ENCODE results near the gene CDK17.
"Not testable (repeated sequence)": the region's sequence is repeated elsewhere in the genome, so short reads cannot be mapped to it uniquely, and the experiment has no call there.

Gene CDK17

DNA sequence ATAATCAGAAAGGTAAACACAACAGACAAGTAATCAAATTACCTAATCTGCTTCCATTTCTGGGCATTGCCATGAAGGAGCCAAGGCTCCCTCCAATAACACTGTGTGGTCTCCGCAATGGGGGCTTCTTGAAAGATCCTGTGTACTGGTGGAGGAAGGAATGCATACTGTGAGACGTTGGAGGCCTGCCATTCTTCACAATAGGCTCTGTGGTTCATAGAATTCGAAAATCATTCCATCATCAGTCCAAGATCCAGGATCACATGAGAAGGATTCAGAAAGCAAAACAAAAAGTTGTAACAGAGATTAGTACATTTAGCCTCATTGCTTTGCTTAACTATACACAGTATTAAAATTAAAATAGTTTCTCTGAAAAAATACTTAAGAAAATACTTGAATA lies 76.3 kb downstream of the CDK17 start:
- no peak for DNase-seq

GRCh38 chr12:96322720-96323119 lies 77.5 kb downstream of the CDK17 start:
- DNase-seq: no peak

DNA sequence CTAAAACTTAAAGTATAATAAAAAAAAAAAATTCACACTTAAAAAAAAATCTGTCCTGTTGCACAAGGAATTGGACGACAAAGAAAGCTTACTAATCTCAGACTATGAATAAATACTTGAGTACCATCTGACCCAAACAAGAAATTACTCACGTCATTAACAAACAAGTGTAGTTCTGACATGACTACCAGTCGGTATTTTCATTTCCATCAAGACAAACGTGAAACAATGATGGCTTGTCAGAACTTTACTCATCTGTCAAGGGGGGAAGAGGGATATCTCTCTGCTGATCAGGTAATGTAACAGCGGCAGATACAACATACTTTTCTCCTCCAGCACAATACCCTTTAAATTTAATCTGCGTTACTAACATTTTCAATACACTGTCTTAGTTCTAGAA lies 78.3 kb downstream of the CDK17 start:
- no peak for DNase-seq

DNA sequence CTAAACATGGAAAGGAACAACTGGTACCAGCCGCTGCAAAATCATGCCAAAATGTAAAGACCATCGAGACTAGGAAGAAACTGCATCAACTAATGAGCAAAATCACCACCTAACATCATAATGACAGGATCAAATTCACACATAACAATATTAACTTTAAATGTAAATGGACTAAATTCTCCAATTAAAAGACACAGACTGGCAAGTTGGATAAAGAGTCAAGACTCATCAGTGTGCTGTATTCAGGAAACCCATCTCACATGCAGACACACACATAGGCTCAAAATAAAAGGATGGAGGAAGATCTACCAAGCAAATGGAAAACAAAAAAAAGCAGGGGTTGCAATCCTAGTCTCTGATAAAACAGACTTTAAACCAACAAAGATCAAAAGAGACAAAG lies 82.4 kb downstream of the CDK17 start:
- not testable (repeated sequence) for DNase-seq

- DNase-seq: not testable (repeated sequence)
Observed at GRCh38 chr12:96315741-96316481, 84.3 kb downstream of the CDK17 start.

DNA sequence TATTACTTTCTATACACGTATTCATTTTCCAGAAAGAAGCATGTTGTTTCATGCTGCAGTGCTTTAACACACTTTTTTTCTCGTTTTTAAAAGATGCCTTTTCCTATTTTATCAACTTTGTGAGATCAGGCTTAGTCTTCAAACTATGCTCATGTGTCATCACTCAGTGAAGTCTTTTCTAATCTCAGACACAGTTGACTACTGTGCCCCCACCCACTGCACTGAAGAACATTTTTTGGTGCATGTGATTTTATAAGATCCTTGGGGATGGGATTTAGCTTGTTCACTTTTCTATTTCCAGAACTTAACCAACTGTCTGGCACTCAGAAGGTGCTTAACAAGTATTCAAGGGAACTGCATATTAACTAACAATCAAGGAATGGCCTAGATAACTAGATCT lies 85.5 kb downstream of the CDK17 start:
- peak in 8 of 56 donors; percentile 7 to 48 (median 36) for DNase-seq

GRCh38 chr12:96313606-96314005 lies 86.6 kb downstream of the CDK17 start:
- no peak for DNase-seq

DNA sequence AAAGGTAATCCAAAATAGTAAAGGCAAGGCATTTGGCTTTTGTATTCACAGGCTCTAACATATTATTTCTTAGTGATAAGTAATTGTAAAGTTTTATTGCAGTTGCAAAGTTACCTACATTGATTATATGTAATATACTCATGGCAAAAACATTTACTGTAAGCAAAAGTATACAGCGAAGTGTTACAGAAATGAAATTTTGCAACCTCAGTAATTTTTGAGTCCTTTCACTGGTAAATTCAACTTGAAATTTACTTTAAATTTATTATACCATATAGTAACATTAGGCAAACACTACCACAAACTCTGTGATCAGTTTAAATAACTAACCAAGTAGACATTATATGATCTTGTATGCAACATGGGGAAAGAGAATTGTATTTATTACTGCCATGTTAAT lies 89.0 kb downstream of the CDK17 start:
- DNase-seq: no peak

GRCh38 chr12:96310067-96310466 lies 90.2 kb downstream of the CDK17 start:
- no peak for DNase-seq

DNA sequence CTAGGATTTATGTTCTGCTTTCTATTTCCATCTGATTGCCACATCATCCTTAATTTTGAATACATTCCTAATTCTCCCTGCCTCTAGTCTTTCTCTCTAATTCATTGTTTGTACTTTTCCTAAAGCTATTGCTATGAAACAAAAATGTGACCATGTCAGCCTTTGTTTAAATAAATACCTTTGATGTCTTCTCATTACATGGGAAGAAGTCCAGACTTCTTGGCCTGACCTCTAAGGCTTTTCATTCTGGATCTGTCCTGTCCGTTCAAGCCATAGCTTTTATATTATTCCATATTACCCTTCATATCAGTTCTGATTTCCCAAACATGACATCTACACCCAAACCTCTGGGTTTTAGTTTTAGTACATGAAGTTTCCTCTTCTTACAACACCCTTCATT lies 91.4 kb downstream of the CDK17 start:
- no peak for DNase-seq

GRCh38 chr12:96305665-96306064 lies 94.6 kb downstream of the CDK17 start:
- no peak for DNase-seq

DNA sequence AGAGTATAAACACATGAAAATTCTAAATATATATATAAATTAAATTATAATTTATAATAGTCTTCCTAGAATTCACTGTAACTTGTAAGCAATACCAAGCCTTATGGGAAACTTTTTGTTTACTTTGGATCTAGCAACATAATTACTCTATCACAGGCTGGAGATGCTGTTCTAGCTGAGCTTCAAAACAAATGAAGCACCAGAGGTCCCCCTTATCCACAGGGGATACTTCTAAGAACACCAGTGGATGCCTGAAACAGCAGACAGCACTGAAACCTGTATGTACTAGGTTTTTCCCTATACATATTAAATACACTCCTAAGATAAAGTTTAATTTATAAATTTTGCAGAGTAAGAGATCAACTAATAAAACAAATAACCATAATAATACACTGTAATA lies 96.6 kb downstream of the CDK17 start:
- no peak for DNase-seq

GRCh38 chr12:96302687-96303310 lies 97.4 kb downstream of the CDK17 start:
- DNase-seq: peak in 2 of 56 donors; percentile 3 to 7

- no peak for DNase-seq
Observed at GRCh38 chr12:96301732-96302131, 98.5 kb downstream of the CDK17 start.

- DNase-seq: no peak
Observed at GRCh38 chr12:96300064-96300463, 100.2 kb downstream of the CDK17 start.

DNA sequence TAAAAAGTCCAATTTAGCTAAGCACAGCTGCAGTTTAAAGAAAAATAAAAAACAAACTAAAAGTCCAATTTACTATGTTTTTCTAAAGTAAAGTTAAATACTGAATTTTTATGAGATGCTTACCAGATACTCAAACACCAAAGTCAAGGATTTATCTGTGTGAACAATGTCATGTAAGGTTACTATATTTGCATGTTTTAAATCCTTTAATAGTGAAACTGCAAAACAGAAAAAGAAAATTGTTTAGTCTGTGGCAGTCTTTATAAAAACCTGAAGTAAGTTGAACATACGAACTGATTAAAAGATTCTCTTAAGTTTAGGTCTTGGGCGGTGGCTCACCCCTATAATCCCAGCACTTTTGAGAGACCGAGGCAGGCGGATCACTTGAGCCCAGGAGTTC lies 102.7 kb downstream of the CDK17 start:
- DNase-seq: no peak

GRCh38 chr12:96295532-96296160 lies 104.6 kb downstream of the CDK17 start:
- DNase-seq: no peak

GRCh38 chr12:96294831-96295230 lies 105.4 kb downstream of the CDK17 start:
- DNase-seq: no peak

DNA sequence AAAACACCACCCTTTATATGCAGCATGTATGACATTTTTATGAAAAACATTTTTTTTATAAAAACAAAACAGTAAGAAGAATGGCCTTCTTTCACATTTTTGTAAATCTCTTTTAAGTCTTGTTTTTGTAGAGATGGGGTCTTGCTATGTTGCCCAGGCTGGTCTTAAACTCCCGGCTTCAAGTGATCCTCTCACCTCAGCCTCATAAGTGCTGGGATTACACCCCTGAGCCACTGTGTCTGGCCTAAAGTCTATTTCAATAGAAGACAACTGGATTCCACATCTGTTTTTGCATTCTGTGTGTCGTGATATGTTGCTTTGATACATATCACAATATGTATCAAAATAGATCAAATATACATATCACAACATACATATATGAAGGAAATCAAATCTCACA lies 107.1 kb downstream of the CDK17 start:
- DNase-seq: no peak

DNA sequence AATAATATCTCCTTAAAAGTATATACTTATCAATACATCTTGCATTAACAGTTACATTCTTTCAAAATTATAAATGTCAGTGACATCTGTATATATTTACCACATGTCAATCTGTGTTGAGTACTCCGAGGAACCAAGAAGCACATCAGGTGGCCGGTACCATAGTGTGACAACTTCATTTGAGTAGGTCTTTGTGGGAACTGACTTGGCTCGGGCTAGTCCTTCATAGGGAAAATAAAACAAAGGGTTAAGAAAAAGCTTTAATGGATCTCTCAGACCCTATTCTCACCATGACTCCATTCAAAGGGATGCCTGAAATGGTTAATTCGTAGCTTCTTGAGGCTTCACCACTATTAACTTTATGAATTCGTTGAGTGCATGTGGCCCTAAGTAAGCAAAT lies 111.2 kb downstream of the CDK17 start:
- no peak for DNase-seq

GRCh38 chr12:96285158-96285557 lies 115.1 kb downstream of the CDK17 start:
- no peak for DNase-seq

- DNase-seq: no peak
Observed at GRCh38 chr12:96274331-96274730, 125.9 kb downstream of the CDK17 start.
